Tongue (tissue), 2 donors: ENCODE data around the gene ABCA3. TPM values are rescaled to one million over a fixed set of nuclear protein-coding genes. Genes with fewer than 3 reads are reported as not detected.
"Not testable (repeated sequence)": the region's sequence is repeated elsewhere in the genome, so short reads cannot be mapped to it uniquely, and the experiment has no call there.

Experiments
- DNase-seq: peaks from one replicate; pipeline ENCODE4 v3.0.0-alpha.2; 2015
- total RNA-seq: library from RNA; depleted of rRNA; stranded (reverse); fragments of >200 nt; gene quantifications from one replicate; pipeline ENCODE4 v1.2.3, GENCODE V29; 2014

ABCA3 gene
- total RNA-seq, 1 donor from 2014 or later, result 8.7 TPM

DNA sequence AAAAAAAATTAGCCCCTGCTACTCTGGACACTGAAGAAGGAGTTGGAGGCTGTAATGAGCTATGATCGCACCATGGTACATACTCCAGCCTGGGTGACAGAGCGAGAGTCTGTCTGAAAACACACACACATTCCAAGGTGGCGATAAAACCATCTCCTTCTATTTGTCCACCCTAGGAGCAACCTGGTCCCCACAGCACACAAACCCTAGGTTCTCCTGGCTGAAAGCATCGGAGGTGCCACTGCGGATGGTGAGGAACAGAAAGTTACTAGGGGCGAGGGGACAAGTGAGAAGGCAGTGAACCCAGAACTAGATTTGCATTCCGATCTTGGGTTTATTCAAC, 87.8 kb downstream of the ABCA3 start:
- no peak for DNase-seq

DNA sequence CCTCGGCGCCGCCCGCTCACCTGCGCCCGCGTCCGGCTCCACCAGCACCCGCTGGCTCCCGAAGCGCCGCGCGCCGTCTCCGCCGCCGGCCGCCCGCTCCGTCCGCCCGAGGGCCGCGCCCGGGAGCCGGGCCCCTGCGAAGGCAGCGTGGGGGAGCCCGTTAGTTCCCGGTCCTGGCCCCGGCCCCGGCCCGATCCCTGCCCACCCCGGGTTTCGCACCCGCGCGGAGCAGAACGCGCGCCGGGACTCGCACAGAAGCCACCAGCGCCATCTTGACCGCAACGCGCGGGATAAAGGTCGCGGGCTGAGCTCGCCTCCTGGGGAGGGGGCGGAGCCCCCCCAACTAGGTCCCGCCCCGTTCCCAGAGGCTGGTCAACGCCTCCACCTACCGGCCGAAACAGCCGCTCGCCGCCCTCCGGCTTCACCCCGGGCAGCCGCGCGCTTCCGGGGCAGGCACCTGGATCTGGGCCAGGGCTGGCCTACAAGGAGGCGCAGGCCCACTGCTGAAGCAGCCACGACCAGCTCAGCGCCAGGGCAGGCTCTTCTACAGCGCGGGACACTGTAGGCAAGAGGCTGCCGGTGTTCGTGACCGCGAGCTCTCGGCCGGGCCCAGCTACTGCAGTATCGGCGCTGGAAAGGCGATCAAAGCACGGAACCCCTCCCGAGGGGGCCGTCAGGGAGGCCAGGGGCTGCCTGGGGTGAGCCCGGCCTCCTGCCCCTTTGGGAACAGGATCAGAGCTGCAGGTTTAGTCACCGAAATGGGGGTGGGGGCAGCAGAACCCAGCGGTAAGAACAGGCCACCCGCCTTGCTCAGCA, 89.0 kb downstream of the ABCA3 start, which contains the start of gene ECI1:
TSS of gene ECI1 (minus strand) at position 292 of the 816 bp plus-strand sequence. CDS start at position 271, 21 bp downstream.
- DNase-seq, result peak; percentile 97

DNA sequence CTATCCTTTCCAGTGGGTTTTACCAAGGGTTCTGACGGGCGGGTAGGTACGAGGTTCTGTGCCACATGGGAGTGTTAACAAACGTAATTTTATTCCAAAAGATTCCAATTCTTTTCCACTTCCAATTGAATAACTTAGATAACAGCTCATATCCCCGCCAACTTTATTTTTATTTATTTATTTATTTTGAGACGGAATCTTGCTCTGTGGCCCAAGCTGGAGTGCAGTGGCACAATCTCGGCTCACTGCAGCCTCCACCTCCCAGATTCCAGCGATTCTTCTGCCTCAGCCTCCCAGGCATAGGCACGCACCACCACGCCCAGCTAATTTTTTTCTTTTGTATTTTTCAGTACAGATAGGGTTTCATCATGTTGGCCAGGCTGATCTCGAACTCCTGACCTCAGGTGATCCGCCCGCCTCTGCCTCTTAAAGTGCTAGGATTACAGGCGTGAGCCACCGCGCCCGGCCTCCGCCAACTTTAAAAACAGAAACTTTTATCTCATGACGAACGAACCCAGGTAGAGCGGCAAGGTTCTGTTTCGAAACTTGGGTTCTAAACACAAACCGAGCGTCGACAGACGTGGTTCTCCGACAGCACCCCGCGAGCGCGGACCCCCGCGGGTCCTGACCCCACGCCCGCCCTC, 89.8 kb downstream of the ABCA3 start:
- DNase-seq, result peak; percentile 39

DNA sequence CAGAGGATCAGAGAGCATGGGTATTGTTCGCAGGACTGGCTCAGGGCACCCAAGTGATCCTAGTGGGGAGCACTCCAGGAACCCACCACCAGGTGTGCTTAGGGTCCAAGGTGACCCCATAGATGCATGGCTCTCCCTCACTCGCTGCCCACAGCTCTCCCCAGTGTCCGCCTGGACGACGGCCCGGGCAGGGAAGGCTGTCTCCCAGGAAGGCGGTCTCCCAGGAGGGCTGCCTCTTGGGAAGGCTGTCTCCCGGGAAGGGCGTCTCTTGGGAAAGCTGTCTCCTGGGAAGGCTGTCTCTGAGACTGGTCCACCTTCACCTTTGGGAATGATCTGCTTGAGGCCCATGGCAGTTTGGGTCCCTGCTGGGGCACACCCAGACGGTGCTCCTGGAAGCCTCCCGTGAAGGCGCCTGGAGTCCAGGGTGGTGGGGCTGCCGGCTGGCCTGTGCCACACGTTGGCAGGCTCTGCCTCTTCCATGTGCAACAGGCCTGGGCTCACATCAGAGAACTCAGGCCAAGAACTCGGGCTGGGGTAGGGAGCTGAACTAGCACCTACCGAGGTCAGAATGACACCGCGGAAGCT, 94.1 kb downstream of the ABCA3 start:
- no peak for DNase-seq

DNA sequence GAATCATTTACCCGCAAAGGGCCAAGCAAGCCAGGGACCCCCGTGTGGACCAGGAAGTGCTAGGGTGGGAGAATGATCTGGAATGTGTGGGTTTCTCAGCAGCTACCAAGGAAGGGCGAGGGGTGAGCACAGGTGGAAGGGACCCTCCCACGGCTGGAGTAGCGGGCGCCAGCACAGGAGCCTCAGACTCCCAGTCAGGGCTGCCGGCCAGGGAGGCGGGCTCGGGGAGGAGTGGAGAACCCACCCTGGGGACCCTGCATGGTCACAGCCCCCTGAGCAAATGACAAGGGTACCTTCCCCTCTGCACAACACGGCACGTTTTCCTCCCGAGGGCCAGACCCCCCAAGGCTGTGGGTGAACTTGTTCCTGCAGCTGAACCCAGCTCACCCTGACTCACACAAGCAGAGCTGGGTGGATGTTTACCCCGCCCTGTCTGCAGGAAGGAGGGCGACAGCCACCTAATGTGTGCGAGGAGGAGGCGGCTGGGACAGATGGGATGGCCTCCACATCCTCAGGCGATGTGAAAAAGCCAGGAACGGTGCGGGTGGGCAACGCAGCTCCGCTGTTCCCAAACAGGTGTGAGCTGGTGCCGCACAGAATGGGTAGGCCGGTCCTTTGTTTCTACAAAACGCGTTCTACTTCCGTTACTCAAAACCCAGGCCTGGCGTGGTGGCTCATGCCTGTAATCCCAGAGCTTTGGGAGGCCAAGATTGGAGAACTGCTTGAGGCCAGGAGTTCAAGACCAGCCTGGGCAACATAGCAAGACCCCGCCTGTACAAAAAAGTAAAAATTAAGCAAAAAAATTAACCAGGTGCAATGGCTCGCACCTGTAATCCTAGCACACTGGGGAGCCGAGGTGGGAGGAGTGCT, 95.4 kb downstream of the ABCA3 start:
- no peak for DNase-seq

DNA sequence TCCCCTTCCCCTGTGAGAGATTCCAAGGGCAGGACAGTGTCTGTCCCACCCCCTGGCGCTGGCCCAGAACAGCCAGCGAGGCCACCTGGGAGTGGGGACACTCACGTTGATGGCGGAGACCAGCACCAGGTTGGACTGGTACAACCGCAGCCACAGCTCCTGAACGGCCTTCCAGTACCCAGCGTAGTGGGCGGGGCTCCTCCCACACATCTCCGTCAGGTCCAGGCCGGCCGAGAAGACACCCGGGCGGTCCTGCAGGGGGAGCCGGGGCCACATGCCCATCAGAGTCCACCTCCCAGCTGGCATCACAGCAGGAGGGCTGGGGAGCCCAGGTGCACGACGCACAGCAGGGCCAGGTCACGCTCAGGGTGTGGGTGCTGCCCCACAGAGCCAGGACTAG, 96.2 kb downstream of the ABCA3 start:
- no peak for DNase-seq

DNA sequence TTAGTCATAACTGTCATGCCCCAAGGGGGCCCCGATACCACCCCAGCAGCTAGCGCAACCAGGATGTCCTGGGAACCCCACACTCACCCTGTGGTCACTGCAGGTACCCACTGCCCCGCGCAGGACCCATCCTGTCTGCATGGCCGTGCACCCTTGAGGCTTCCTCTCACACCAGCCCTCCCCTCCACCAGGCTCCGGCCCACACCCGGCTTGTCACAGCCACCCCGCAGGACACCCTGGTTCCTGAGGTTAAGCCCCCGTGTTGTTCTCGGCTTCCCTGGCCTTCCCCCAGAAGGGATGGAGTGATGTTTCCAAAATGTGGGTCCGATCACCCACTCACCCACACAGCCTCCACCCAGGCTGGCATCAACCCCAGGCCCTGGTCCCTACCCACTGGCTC, 96.7 kb downstream of the ABCA3 start:
- DNase-seq, result no peak

DNA sequence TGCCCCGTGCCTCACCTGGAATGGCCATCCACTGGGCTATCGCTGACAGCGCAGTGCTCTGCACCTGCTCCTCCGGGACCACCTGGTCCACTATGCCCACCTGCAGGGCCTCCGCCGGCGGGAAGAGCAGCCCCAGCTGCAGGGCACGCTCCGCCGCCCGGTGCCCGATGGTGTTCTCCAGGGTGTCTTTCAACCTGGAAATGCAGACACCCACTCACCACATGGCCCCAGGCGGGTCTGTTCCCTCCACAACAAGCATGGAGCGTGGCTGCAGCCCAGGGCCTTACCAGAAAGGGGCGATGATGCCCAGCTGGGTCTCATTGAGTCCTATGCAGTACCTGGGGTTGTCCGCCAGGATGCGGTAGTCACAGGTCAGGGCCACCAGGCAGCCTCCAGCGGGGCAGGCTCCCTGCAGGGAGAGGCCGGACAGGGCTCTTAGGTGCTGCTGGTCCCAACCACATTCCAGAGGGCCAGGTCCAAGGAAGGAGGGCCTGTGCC, 97.4 kb downstream of the ABCA3 start:
- DNase-seq, result no peak

DNA sequence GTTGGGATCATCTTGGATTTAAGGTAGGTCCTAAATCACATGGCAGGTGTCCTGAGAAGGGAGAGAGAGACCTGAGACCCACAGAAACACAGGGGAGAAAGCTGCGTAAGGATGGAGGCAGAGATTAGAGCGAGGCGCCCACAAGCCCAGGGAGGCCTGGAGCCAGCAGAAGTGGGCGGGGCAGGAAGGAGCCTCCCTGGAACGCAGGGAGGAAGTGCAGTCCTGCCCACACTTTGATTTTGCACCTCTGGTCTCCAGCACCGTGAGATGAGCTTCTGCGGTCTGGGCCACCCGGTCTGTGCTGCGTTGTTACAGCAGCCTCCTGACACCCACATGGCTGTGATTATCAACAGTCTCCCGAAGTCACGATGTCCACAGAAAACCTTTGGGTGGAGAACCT, 97.9 kb downstream of the ABCA3 start:
- no peak for DNase-seq

DNA sequence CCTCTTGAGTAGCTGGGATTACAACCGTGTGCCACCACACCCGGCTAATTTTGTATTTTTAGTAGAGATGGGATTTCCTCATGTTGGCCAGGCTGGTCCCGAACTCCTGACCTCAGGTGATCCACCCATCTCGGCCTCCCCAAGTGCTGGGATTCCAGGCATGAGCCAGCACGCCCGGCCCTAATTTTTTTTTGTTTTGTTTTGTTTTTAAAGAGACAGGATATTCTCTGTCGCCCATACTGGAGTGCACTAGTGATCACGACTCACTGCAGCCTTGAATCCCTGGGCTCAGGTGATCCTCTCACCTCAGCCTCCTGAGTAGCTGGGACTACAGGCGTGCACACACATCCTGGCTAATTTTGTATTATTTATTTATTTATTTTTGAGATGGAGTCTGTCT, 100.2 kb downstream of the ABCA3 start:
- not testable (repeated sequence) for DNase-seq

DNA sequence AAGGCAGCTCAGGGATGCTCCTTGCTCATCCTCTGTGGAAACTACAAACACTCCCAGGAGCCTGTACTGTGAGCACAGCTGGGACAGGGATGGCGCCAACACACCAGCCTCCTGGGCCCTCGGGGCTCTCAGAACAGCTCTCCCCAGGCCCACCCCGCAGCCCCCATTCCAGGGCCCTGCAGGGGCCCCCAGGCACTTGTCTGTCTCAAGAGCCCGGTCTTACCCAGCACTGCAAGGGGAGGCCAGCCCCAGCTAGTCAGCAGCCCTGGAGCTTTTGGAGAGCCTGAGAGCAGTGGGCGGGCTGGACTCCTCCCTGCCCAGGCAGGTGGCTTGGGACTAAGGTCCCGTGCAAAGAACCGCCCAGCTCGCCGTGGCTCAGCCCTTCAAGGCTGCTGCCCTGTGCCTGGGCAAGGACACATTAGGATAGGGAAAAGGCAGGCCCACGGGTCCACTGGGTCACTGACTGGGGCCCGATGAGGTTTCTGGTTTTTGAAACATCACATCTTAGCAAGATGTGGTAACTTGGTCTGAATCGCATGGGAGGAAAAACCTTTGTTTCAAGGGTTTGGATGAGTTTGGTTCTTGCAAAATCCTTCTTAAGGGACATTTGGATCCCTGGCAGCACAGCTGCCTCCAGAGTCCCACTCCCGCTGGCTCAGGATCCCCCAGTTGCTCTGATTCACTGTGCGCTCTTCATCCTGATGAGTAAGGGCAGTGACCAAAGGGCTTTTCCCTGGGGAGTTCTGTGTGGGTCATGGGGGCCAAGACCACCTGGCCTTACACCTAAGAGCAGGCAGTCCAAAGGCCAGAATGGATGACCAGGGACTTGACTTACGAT, 101.5 kb downstream of the ABCA3 start:
- DNase-seq, result no peak

DNA sequence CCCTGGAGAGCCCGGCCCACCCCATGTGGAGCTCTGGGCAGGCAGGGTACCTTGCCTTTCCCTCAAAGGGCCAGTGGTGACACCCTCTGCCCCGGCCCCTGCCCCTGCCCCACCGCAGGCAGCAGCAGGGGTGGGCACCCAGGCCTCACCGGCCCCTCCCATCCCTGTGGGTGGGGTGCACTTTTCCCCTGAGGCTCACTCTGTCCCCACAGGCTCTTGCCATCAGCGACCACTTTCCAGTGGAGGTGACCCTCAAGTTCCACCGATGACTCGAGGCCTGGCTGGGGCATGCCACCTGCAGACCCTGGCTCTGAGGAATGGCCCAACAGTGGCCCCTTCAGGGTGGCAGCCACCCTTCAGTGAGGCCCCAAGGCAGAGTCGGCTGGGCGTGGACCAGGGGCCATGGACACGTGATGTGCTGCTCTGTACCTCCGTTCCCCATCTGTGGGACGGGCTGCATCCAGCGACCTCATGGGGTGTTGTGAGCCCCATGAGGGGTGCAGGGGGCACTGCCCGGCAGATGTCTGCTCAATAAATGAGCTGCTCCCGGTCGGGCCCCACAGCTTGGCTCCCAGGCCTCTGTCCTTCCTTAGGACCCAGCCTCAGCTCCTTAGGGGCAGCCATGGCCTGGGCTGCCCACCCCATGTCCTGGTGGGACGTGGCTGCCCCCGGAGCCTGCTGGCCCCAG, 102.2 kb downstream of the ABCA3 start:
- DNase-seq, result no peak

DNA sequence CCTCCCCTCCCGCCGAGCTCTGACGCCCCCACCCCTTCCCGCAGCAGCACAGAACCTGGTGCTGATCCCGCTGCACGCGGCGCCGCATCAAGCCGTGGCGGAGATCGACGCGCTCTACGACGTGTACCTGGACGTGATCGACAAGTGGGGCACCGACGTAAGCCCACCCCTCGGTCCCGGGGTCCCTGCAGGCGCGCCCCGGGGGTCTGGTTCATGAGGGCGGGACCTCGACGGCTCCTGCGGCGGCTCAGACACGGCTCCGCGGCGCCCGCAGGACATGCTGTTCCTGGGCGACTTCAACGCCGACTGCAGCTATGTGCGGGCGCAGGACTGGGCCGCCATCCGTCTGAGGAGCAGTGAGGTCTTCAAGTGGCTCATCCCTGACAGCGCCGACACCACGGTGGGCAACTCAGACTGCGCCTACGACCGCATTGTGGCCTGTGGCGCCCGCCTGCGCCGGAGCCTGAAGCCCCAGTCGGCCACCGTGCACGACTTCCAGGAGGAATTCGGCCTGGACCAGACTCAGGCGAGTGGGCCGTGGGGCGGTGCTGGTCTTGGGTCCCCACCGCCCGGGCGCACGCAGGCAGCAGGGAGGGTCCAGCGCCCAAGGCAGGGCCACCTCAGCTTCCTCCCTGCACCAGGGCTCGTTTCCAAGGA, 102.9 kb downstream of the ABCA3 start:
- DNase-seq, result peak; percentile 17

DNA sequence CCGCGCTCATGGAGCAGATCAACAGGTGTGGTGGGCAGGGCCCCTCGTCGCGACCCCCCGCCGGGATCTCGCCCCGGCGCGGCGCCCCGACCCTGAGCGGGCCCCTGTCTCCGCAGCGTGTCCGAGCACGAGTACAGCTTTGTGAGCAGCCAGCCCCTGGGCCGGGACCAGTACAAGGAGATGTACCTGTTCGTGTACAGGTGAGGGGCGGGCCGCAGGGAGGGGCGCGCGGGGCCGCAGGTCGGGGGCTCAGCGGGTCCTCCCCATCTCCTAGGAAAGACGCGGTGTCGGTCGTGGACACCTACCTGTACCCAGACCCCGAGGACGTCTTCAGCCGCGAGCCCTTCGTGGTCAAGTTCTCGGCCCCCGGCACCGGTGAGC, 103.4 kb downstream of the ABCA3 start:
- DNase-seq, result no peak

DNA sequence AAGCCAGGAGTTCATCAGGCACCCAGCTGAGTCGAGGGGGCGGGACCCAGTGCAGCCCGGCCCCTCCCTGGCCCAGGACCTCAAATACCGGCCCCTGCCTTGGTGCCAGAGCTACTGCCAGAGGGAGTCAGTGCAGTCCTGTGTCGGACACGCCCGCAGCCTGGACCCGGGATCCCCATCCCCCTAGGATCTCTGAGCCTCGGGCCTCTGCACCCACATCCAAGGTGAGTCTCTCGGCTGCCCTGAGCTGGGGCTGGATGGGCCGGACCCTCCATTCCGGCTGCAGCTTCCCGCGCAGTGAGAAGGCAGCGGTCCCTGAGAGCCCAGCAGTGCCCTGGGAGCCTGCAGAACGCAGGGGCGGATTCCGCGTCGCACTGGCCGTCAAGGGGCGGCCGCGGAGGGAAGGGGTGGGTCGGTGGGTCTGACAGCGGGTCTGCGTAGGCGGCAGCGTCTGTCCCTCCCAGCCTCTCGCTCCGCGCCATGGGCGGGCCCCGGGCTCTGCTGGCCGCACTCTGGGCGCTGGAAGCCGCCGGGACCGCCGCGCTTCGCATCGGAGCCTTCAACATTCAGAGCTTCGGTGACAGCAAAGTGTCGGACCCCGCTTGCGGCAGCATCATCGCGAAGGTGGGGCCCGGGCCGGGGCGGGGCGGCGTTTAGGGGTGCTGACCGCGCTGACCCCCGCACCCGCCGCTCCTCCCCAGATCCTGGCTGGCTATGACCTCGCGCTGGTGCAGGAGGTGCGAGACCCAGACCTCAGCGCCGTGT, 104.0 kb downstream of the ABCA3 start, which contains the start of gene DNASE1L2:
TSS of gene DNASE1L2 (plus strand) at position 108 of the 765 bp plus-strand sequence. CDS start at position 481, 373 bp downstream.
- DNase-seq, result peak; percentile 35

DNA sequence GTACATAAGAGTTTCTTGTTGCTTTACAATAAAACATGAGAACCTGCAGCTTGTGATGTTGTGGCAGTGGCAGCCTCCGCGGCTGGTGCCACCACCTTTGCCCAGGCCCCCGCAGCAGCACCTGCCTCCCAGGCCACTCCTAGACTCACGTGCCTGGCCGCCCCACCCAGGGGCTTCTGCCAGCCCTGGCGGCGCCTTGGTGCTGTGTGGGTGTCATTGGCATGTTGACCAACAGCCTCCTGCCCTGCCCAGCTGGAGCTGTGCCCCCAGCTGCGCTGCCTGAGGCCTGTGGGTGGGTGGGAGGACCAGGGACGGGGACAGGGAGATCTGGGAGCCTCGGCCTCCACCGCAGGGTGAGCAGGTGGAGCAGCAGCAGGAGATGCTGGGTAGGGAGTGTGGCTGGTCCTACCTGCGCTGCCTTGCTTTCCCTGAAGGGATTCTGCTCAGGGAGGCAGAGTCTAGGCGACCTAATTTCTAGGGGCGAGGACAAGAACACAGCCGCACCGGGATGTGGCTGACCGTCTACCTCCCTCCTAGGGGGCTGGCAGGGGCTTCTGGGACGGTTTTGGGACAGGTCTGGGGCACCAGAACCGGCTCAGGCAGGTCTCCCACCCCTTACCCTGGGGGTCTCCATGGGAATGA, 104.7 kb downstream of the ABCA3 start:
- DNase-seq, result no peak

DNA sequence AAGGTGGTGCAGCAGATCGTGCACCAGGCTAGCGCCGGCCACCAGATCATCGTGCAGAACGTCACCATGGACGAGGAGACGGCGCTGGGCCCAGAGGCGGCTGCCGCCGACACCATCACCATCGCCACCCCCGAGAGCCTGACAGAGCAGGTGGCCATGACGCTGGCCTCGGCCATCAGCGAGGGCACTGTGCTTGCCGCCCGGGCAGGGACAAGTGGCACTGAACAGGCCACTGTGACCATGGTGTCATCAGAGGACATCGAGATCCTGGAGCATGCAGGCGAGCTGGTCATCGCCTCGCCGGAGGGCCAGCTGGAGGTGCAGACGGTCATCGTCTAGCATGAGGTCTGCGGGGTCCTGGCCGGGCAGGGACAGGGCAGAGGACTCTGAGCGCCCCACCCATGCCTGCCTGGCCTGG, 105.3 kb downstream of the ABCA3 start:
- no peak for DNase-seq

DNA sequence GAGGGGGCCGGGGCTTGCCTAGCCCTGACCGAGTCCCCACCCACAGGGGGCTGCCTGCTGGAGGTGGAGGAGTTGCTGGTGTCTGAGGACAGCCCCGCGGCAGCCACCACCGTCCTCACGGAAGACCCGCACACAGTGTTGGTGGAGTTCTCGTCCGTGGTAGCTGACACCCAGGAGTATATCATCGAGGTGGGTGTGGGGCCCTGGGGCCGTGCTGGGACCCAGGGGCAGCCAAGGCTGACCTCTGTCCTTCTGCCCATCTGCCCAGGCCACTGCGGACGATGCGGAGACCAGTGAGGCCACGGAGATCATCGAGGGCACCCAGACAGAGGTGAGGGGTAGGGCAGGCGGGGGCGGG, 105.7 kb downstream of the ABCA3 start:
- no peak for DNase-seq
